ENCODE measurements around the gene MIF4GD. TPM values are rescaled to one million over a fixed set of nuclear protein-coding genes. Genes with fewer than 3 reads are reported as not detected.

Gene MIF4GD
- total and polyA plus RNA-seq, 7 experiments from 2014 or later, result 26.9 to 90.0 (median 37.1) TPM

GRCh38 chr17:75265614-75266315 is 5.3 kb downstream of the MIF4GD start:
- no peak for ATAC-seq
- Mint-ChIP-seq H3K4me1 (peaks cover 9 to 40% (median 34%) of the 10 kb centered on the region in 7 donors), H3K27ac (no peak overlapping the region), H3K27me3 (no peaks in the 10 kb centered on the region), H3K4me3 (peak overlapping the region in 1 of 10 donors; percentile 7), H3K36me3 (peaks cover 0 to 14% (median 0%) of the 10 kb centered on the region in 5 donors), H3K9me3 (peaks cover 0 to 1% (median 0%) of the 10 kb centered on the region in 11 donors)
- Histone ChIP-seq H3K9me3 (ENCODE audit: control insufficient read depth in 2 of 3, low read length in 3 of 3) (no peaks in the 10 kb centered on the region), H3K4me3 (ENCODE audit: low read length) (no peak overlapping the region), H3K27ac (ENCODE audit: low read depth, low read length) (no peak overlapping the region), H3K36me3 (ENCODE audit: control insufficient read depth in 2 of 3, insufficient read depth in 3 of 3, low read length in 3 of 3) (peaks cover 0 to 60% (median 12%) of the 10 kb centered on the region in 3 experiments), H3K4me1 (ENCODE audit: control insufficient read depth in 2 of 2, insufficient read depth in 2 of 2, low read length in 2 of 2) (peaks cover 13 to 17% of the 10 kb centered on the region in 2 donors), H3K27me3 (ENCODE audit: control insufficient read depth in 2 of 2, insufficient read depth in 2 of 2, low read length in 2 of 2) (no peaks in the 10 kb centered on the region)
- POLR2A ChIA-PET, result no interaction called here
- intact Hi-C loops (cut with micrococcal nuclease), result loop anchor here (10.0 kb wide), 2 partner anchors 281 to 319 kb away; partner anchors contain the start of genes CDR2L (in 1 of the 2) and MYO15B (in 1 of the 2)
- CTCF ChIA-PET, result no interaction called here
- DNase-seq, result no peak

- no peaks in the 10 kb centered on the region for H3K9me3 ChIP-seq (ENCODE audit: control insufficient read depth in 2 of 3, low read length in 3 of 3)
- H3K4me3 Mint-ChIP-seq, result peak overlapping the region; percentile 73 to 100 (median 97)
- peaks cover 0 to 57% (median 12%) of the 10 kb centered on the region in 3 experiments for H3K36me3 ChIP-seq (ENCODE audit: control insufficient read depth in 2 of 3, insufficient read depth in 3 of 3, low read length in 3 of 3)
- ATAC-seq, result no peak
- DNase-seq, result no peak
- H3K27me3 ChIP-seq (ENCODE audit: control insufficient read depth in 2 of 2, insufficient read depth in 2 of 2, low read length in 2 of 2), result no peaks in the 10 kb centered on the region
- H3K27me3 Mint-ChIP-seq, result no peaks in the 10 kb centered on the region
- ChIA-PET POLR2A (interaction anchor here (0.7 to 6.0 kb wide), 9 partner anchors 10 to 251 kb away, joined by 3 to 132 read pairs (median 10); partner anchors contain the start of genes GRB2, MIF4GD, MRPL58 and SLC25A19), CTCF (interaction anchor here (0.6 to 3.7 kb wide), 7 partner anchors 7 to 393 kb away, joined by 3 to 26 read pairs (median 4); partner anchors contain the start of gene MIF4GD)
- peaks cover 23% of the 10 kb centered on the region in 2 donors for H3K4me1 ChIP-seq (ENCODE audit: control insufficient read depth in 2 of 2, insufficient read depth in 2 of 2, low read length in 2 of 2)
- peak overlapping the region in 8 of 9 donors; percentile 37 to 100 (median 100) for H3K27ac Mint-ChIP-seq
- H3K4me1 Mint-ChIP-seq, result peaks cover 27 to 50% (median 47%) of the 10 kb centered on the region in 7 donors
- peak overlapping the region; percentile 99 for H3K27ac ChIP-seq (ENCODE audit: low read depth, low read length)
- peaks cover 0 to 1% (median 0%) of the 10 kb centered on the region in 11 donors for H3K9me3 Mint-ChIP-seq
- no peak overlapping the region for H3K4me3 ChIP-seq (ENCODE audit: low read length)
- H3K36me3 Mint-ChIP-seq, result peaks cover 0 to 19% (median 4%) of the 10 kb centered on the region in 5 donors
- intact Hi-C loops (cut with micrococcal nuclease), result loop anchor here (5.0 to 10.0 kb wide), 3 partner anchors 278 to 519 kb away; partner anchors contain the start of genes CDR2L (in 1 of the 2), MYO15B (in 1 of the 2) and UNK (in 1 of the 2)
Measured at GRCh38 chr17:75263055-75263454, 8.0 kb downstream of the MIF4GD start.

DNA sequence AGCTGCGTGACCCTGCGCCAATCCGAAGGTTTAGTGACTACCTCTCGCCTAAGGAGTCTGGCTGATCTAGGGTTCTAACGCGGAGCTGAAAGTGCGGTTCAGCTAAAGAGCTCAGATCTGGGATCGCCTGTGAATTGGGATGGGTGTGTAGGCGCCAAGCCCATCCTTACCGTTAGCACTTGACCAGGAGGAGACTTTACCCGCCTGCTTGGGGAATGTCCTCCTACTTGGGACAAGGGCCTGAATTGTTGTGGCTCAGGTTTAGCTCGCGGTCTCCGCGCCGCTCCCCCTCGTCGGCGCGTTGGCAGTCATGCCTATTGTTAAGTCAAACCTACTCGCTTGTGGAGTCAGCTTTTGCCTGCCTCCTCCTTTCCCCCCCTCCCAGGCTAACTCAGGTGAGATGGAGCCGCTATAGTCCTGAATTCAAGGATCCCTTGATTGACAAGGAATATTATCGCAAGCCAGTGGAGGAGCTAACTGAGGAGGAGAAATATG is 8.9 kb downstream of the MIF4GD start:
- ChIA-PET POLR2A (interaction anchor here (0.8 to 6.0 kb wide), 23 partner anchors 10 to 514 kb away, joined by 3 to 132 read pairs (median 6); partner anchors contain the start of genes FDXR, GRB2, MIF4GD and MRPL58), CTCF (interaction anchor here (0.5 to 3.7 kb wide), 14 partner anchors 8 to 197 kb away, joined by 3 to 26 read pairs (median 3); partner anchors contain the start of genes GRB2, MIF4GD, SLC25A19 and SUMO2)
- H3K36me3 ChIP-seq (ENCODE audit: control insufficient read depth in 2 of 3, insufficient read depth in 3 of 3, low read length in 3 of 3), result peaks cover 0 to 48% (median 12%) of the 10 kb centered on the region in 3 experiments
- Mint-ChIP-seq H3K4me1 (peaks cover 36 to 58% (median 56%) of the 10 kb centered on the region in 7 donors), H3K4me3 (peak overlapping the region; percentile 94 to 100 (median 97)), H3K36me3 (peaks cover 0 to 19% (median 4%) of the 10 kb centered on the region in 5 donors), H3K9me3 (peaks cover 0 to 1% (median 0%) of the 10 kb centered on the region in 11 donors), H3K27ac (peak overlapping the region; percentile 100), H3K27me3 (no peaks in the 10 kb centered on the region)
- H3K27ac ChIP-seq (ENCODE audit: low read depth, low read length), result peak overlapping the region; percentile 99
- ATAC-seq, result no peak
- intact Hi-C loops (cut with micrococcal nuclease), result loop anchor here (5.0 to 10.0 kb wide), 3 partner anchors 277 to 520 kb away; partner anchors contain the start of genes CDR2L (in 1 of the 2), MYO15B (in 1 of the 2) and UNK (in 1 of the 2)
- DNase-seq, result no peak
- no peaks in the 10 kb centered on the region for H3K9me3 ChIP-seq (ENCODE audit: control insufficient read depth in 2 of 3, low read length in 3 of 3)
- peaks cover 23% of the 10 kb centered on the region in 2 donors for H3K4me1 ChIP-seq (ENCODE audit: control insufficient read depth in 2 of 2, insufficient read depth in 2 of 2, low read length in 2 of 2)
- H3K4me3 ChIP-seq (ENCODE audit: low read length), result peak overlapping the region; percentile 98
- no peaks in the 10 kb centered on the region for H3K27me3 ChIP-seq (ENCODE audit: control insufficient read depth in 2 of 2, insufficient read depth in 2 of 2, low read length in 2 of 2)

- intact Hi-C loops (cut with micrococcal nuclease), result loop anchor here (1.0 to 10.0 kb wide), 20 partner anchors 10 to 1465 kb away; partner anchors contain the start of genes GRB2 (in 2 of the 2), MIF4GD (in 2 of the 2), NUP85 (in 2 of the 2) and SLC25A19 (in 2 of the 2)
- Mint-ChIP-seq H3K4me1 (peaks cover 40 to 65% (median 62%) of the 10 kb centered on the region in 7 donors), H3K27me3 (no peaks in the 10 kb centered on the region), H3K4me3 (peak within 1 kb of the TSS; percentile 94 to 100 (median 97)), H3K27ac (peak within 1 kb of the TSS; percentile 100), H3K9me3 (peaks cover 0 to 1% (median 0%) of the 10 kb centered on the region in 11 donors), H3K36me3 (peaks cover 0 to 16% (median 4%) of the 10 kb centered on the region in 5 donors)
- Histone ChIP-seq H3K4me1 (ENCODE audit: control insufficient read depth in 2 of 2, insufficient read depth in 2 of 2, low read length in 2 of 2) (peaks cover 23% of the 10 kb centered on the region in 2 donors), H3K27ac (ENCODE audit: low read depth, low read length) (peak within 1 kb of the TSS; percentile 99), H3K27me3 (ENCODE audit: control insufficient read depth in 2 of 2, insufficient read depth in 2 of 2, low read length in 2 of 2) (no peaks in the 10 kb centered on the region), H3K36me3 (ENCODE audit: control insufficient read depth in 2 of 3, insufficient read depth in 3 of 3, low read length in 3 of 3) (peaks cover 0 to 41% (median 9%) of the 10 kb centered on the region in 3 experiments), H3K9me3 (ENCODE audit: control insufficient read depth in 2 of 3, low read length in 3 of 3) (no peaks in the 10 kb centered on the region), H3K4me3 (ENCODE audit: low read length) (peak within 1 kb of the TSS; percentile 98)
- POLR2A ChIA-PET, result interaction anchor here (0.8 to 6.0 kb wide), 27 partner anchors 11 to 522 kb away, joined by 3 to 132 read pairs (median 5); partner anchors contain the start of genes FDXR, GRB2, MIF4GD and MRPL58
- peak; percentile 94 to 98 (median 96) for DNase-seq
- peak; percentile 97 for ATAC-seq
- CTCF ChIA-PET, result interaction anchor here (0.5 to 3.7 kb wide), 13 partner anchors 9 to 197 kb away, joined by 3 to 26 read pairs (median 3); partner anchors contain the start of genes GRB2, MIF4GD, SLC25A19 and SUMO2
Measured at GRCh38 chr17:75261336-75262111, 9.5 kb downstream of the MIF4GD start, which contains the start of the genes GGA3 and MRPS7. Gene GGA3 (minus strand): TSS chr17:75261606. CDS start chr17:75261587, 19 bp downstream. Gene MRPS7 (plus strand): TSS chr17:75261879. CDS start chr17:75261901, 22 bp downstream.

GRCh38 chr17:75260641-75261335 is 10.2 kb downstream of the MIF4GD start:
- Histone ChIP-seq H3K36me3 (ENCODE audit: control insufficient read depth in 2 of 3, insufficient read depth in 3 of 3, low read length in 3 of 3) (peaks cover 0 to 34% (median 6%) of the 10 kb centered on the region in 3 experiments), H3K4me3 (ENCODE audit: low read length) (peak overlapping the region; percentile 98), H3K27ac (ENCODE audit: low read depth, low read length) (peak overlapping the region; percentile 99), H3K4me1 (ENCODE audit: control insufficient read depth in 2 of 2, insufficient read depth in 2 of 2, low read length in 2 of 2) (peaks cover 23% of the 10 kb centered on the region in 2 donors), H3K9me3 (ENCODE audit: control insufficient read depth in 2 of 3, low read length in 3 of 3) (no peaks in the 10 kb centered on the region), H3K27me3 (ENCODE audit: control insufficient read depth in 2 of 2, insufficient read depth in 2 of 2, low read length in 2 of 2) (no peaks in the 10 kb centered on the region)
- ATAC-seq (peak; percentile 25), DNase-seq (peak in 1 of 9 donors; percentile 54)
- Mint-ChIP-seq H3K4me3 (peak overlapping the region; percentile 94 to 100 (median 97)), H3K27me3 (no peaks in the 10 kb centered on the region), H3K27ac (peak overlapping the region; percentile 100), H3K36me3 (peaks cover 0 to 14% (median 4%) of the 10 kb centered on the region in 5 donors), H3K9me3 (peaks cover 0 to 1% (median 0%) of the 10 kb centered on the region in 11 donors), H3K4me1 (peaks cover 44 to 72% (median 69%) of the 10 kb centered on the region in 7 donors)
- ChIA-PET CTCF (interaction anchor here (0.6 to 3.7 kb wide), 7 partner anchors 10 to 299 kb away, joined by 3 to 26 read pairs (median 3); partner anchors contain the start of genes MIF4GD and SUMO2), POLR2A (interaction anchor here (0.6 to 6.0 kb wide), 23 partner anchors 12 to 522 kb away, joined by 3 to 132 read pairs (median 5); partner anchors contain the start of genes GRB2, MIF4GD, MRPL58 and NAT9)
- intact Hi-C loops (cut with micrococcal nuclease), result loop anchor here (1.0 to 10.0 kb wide), 20 partner anchors 10 to 1466 kb away; partner anchors contain the start of genes GRB2 (in 2 of the 2), MIF4GD (in 2 of the 2), NUP85 (in 2 of the 2) and SLC25A19 (in 2 of the 2)
